Stimulated activated CD4-positive, alpha-beta T cell treated with anti-CD3 and anti-CD28 coated beads, Interleukin-4, amount 100 ng/mL, for 48 hours (primary cell): ENCODE data around the gene SCUBE1.

ENCODE experiments used
- DNase-seq, 2 donors: peaks; one replicate each; pipeline ENCODE4 v3.0.0-alpha.2; 2020; ENCODE audit warnings: low read depth in 2 of 2

Gene SCUBE1

DNA sequence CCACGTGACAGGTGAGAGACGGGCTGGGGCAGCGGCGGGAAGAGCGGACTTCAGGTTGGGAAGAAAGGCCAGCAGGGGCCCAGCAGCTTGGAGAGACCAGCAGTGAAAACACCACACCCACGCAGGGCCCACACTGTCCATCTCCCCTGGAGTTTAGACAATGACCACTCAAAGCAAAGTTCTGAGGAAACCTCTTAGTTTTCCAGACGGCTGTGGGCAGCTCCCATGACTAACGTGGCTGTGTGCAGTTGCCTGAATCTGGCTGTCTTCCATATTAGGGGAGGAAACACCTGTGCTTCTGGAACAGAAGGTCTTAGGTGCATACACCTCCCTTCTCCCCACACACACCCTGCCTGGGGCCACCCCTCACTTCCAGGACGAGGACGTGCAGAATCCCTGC lies 85.6 kb downstream of the SCUBE1 start:
- DNase-seq, result no peak

DNA sequence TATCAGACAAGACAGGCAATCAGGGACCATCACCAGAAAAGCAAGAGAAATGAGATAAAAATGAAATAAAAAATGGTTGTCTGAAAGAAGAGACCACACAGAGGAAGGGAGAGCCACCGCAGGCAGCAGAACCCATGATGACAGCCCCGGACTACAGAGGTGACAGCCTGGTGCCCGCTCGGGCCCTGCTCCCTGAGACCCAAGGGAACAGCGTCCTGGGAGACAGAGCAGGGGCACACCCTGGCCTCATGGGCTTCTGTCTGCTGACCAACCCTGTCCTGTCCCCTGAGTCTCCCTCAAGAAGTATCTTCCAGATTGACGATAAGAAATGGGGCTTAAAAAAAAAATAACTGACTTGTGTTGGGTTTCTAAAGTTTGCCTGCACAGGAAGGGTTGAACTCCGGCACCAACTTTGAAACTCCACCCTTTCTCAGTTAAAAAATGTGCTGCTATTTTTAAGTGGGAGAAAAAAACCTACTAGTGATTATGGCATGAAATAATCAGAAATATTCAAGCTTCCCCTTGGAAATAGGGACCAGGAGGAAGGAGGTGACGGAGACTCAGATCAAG lies 86.1 kb downstream of the SCUBE1 start:
- DNase-seq, result no peak

DNA sequence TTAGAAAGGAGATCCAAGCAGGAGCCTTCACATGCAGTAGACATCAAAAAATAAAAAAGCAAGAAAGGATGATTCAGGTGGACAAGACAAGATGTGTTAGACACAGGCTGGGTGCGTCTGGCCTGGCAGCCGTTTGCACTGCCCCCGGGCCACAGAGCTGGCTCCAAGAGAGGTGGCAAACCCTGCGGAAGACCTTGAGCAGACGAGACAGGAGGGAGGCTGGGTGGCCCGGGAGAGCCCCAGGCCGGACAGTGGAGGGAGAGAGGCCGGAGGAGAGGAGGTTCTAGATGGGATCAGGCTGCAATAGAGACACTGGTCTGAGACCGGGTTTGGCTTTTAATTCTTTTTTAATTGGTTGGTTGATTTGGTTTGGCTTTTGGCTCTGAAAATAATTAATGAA lies 86.6 kb downstream of the SCUBE1 start:
- DNase-seq, result no peak

DNA sequence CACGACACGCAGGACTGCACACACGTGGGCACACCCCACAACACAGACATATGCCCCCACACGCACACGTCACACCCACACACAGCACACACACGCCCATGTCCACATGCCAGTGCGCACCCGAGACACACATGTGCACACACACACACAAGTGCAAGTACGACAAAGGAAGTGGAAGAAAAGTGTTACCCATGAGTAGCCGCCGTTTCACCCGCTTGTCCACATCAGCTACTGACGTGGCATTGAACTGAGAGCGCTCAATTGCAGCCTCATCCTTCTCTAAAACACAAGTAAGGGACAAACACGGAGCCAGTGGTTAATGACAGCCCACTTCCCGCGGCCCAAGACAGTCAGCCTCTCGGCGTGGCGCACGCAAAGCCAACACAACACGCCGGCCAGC lies 87.9 kb downstream of the SCUBE1 start:
- no peak for DNase-seq

DNA sequence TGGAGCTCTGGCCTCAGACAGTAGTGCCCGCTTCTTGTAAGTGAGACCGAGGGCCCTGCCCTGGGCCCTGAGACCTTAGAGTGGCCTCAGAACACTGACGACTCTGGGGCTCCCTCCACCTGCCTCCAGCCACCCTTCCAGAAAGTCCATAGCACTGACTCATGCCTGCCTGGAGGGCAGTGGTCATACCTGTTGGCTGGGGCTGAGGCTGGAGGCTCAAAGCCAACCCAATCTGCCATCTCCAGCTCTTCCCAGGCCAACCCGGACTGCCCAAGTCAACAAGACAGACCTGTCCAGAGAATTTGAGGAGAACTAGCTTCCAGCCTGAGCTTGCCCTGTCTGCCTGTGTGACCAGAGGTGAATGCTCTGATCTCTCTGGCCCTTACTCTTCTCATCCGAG lies 89.3 kb downstream of the SCUBE1 start:
- DNase-seq, result no peak

DNA sequence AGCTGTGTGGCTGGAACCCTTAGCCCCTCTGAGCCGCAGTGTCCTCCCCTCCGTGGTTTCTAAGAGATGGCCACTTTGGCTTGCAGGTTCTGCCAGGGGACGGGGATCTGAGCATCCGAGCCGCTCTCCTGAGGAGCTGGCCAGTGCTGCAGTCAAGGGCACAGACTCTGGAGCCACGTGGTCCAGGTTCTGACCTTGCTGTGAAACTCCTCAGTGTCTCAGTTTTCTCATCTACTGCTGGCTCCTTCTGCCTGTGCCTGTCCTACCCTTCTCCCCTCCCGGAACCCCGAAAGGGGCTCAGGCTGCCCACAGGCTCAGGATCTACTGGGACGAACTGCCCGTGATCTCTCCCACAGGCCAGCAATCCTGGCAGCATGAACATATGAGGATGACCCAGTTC lies 90.9 kb downstream of the SCUBE1 start:
- no peak for DNase-seq

DNA sequence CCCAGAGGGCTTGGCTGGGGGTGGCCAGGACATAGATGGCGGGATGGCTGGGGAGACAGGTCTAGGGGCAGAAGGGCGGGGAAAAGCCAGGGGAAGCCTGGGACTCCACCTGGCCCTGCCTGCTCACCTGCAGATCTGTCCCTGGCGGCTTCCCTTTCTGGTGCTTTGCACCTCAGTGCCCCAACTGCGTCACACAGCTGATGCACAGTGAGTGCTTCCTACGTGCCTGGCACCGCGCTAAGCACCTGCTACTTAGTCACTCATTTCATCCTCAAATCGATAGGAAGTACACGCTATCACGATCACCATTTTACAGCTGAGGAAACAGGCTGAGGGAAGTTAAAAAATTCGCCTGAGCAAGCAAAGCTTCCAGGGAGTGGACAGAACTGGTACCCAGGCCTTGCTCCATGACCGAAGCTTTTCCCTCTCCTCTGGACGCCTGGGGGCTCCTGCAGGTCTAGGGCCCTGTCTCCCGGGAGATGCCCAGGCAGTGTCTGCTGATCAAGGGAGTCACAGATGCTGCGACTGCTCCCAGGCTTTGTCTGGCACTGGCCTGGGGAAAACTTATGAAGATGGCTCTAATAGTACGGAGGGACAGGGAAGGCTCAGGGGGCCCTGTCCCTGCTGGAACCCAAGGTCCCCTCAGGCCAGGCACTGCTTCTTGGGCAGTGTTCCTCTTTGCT lies 93.2 kb downstream of the SCUBE1 start:
- no peak for DNase-seq

DNA sequence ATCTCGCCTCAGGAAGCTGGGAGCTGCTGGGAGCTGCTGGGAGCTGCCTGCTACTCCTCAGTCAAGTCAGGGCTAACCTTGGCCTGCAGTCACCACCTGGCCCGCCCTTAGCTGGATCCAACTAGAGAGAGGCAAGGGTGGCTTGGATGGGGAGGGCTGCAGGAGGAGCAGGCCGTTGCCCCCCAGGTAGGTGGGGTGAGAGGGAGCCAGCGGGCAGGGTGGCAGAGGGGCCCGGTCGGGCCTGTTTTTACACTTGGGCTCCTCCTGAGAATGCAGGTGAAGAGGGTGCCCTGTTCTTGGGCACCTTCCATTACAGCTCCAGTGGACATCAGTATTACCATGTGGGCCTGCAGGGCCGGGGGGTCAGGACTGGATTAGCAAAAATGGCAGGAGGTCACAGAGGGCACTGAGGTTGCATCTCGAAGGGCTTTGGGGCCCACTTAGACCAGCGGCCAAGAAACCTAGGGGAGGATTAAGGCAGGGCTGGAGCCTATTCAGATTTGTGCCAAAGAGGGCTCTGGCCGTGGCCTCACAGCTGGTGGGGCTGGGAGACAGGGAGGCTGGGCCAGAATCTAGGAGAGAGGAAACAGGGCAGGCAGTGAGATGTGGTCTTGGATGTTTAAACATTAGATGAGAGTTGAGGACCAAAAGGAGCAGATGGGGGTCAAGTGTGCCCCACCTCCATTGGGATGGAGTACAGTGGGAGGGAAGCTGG lies 95.5 kb downstream of the SCUBE1 start:
- DNase-seq, result no peak

DNA sequence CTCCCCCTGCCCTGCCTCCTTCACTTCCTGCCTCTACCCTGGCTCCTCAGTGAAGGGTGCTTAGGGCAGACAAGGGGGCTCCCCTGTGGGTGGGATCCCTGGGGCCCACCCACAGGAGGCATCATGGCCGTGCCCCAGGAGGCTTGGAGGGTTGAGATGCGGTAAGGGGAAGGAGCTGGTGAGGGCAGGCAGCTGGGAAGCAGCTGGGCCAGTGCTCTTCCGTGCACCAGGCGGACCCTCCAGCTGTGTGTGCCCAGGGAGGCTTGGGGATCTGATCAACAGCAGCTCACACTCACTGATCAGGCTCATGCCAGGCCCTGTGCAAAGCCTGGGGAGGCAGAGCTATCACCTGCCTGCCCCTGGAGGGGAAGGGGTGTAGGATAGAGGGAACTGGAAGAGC lies 97.0 kb downstream of the SCUBE1 start:
- DNase-seq, result no peak

DNA sequence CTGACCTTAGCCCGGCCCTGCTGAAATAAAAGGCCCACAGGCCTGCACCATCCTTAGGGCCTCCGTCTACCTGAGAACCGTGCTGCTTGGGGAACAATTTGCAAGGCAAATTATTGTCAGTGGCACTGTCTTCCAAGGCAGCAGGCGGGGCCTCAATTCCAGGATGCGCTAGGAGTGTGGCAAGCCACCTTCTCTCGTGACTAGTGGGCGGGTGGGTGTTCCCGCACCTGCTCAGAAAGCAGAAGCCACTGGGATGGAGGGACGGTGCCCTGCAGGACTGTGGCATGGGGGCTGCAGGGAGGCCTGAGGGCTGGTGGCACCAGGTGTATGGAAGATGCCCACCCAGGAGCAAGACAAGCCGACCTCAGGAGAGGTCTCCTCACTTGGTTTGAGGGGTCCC lies 97.5 kb downstream of the SCUBE1 start:
- DNase-seq, result no peak

DNA sequence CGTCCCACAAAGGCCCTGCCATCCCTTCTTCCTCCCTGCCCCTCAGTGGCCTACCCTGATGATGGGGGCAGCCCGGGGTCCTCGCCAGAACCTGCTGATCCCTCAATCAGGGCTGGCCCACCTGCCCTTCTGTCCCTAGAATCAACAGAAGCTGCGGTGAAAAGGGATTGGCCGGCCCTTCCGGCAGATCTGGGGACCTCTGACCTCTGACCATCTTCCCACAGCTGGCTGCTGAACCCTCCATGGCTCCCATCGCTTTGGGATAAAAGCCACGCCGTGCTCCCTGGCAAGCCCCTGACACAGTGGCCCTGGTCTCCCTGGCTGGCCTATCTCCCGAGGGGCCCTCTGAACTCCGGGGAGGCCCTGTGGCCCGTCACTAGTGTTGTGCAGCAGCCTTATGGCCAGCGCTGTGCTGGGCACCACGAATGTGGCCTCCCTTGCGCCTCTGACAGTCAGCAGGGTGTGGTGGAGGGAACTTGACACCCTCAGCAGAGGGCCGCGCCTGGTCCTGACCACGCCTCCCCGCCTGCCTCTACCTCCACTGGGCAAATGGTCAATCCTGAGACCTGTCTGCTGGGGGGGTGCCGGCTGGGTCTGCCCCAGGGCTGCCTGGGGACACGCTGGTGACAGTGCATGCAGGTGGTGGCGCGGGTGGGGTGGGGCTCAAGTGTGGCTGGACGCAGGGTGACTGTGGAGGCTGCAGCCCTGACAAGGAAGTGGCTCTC lies 98.2 kb downstream of the SCUBE1 start:
- DNase-seq, result no peak

DNA sequence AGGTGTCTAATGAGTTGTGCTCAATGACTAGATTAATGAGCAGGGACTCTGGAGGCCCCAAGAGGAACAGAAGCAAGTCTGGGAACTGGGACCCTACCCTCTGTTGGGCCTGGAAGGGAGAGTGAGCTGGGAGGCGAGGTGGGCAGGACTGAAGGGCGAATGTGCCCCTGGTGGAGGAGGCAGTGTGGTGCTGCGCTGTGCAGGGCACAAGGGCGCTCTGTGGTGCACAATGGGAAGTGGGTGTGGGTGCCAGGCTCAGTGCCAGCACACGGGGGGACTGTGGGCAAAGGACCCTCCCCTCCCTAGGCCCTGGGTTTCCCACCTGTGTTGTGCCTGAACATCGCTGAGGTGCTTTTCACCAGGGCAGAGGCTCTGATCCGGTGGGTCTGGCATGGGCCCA lies 98.8 kb downstream of the SCUBE1 start:
- no peak for DNase-seq

DNA sequence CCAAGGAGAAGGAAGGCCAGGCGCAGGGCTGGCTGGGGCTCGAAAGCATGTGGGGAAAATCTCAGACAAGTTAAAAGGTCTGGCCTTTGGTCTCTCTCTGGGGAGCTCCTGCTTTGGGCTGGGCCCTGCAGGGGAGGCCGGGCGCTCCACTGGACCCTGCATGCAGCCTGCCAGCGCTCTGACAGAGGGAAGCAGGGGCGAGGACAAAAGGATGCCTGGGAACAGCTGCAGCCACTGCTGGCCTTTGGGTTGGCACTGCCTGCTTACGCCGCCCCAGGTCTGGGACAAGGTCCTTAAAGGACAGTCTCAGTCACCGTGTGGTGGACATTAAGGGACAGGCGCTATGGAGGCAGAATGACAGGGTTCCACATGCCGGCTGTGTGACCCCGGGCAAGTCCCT lies 99.8 kb downstream of the SCUBE1 start:
- no peak for DNase-seq

DNA sequence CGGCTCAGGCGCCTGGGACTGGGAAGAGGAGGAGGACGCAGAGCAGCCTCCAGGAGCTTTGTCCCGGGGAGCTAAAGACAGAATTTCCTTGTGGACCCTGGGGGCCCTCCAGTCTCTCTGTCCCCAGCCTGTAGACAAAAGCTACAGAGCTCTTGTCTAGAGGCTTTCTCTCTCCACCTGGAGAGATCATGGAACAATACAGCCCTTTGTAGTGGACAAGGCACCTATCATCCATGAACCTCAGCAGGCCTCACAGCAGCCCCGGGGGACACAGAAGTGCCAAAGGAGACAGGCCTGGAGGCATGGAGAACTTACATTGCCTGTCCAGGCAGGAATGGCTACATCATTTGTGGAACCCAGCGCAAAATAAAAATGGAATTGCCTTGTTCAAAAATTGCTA lies 100.5 kb downstream of the SCUBE1 start:
- no peak for DNase-seq

DNA sequence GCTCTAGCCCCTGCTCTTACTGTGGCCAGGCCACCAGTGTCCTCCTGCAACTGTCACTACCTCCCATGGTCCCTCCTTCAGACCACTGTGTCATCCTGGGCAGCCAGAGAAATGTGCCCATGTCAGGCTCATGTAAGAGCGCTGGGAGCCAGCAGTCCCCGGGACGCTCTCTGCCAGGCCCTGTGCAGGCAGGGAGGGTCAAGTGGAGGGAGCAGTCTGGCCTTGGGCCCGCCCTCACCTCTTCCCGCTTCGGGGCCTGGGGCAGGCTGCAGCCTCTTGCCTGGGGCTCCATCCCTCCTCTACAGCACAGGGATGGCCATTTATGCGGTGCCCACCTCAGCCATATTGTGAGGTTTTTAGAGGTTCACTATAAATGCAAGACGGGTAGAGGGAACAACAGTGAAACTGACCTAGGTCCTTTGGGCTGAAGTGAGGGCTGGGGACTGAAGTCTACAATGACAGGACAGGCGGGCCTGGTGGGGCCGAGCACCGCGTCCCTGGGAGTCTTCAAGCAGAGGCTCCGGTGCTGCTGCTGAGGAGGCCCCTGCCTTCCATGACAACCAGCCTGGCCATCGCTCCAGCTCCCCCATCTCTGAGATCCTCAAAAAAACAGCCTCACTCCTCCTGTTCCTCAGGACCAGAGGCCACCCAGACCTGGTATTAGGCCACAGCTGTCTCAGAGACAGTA lies 101.3 kb downstream of the SCUBE1 start:
- no peak for DNase-seq

DNA sequence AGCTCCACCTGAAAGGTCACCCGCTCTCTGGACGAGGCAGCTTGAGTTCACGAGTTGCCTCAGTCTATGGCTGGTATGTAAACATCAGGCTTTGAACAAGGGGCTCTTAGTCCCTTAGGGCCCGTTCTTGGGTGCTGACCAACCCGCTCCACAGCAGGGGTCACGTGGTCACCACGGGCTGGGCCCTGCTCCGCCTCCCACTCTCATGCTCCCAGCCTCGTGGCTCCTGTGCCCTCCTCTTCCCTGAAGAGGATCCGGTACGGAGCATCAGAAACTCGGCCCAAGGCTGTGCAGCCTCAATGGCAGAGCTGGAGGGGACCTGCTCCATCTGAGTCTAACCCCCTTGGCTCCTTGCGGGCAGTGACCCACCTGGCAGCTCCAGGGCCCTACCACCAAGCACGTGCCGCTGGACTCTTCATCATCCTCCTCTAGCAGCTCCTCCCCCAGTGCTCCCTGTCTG lies 102.0 kb downstream of the SCUBE1 start:
- no peak for DNase-seq

DNA sequence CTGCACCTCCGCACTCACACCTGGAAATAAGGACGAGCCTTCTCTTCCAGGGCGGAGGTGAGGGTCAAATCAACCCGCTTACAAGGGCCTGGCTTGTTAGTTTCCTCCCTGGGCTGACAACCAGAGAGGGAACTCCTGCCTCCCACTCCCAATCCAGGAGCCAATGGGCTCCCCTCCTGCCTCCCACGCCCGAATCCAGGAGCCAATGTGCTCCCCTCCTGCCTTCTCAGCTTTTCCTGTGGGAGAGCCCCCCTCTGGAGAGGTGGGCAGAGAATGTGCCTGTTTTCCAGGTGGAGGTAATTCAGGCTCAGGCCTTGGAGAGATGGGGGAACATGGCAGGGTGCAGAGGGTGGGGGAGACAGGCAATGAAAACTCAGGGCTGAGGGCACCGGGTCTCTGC lies 102.6 kb downstream of the SCUBE1 start:
- DNase-seq, result no peak

DNA sequence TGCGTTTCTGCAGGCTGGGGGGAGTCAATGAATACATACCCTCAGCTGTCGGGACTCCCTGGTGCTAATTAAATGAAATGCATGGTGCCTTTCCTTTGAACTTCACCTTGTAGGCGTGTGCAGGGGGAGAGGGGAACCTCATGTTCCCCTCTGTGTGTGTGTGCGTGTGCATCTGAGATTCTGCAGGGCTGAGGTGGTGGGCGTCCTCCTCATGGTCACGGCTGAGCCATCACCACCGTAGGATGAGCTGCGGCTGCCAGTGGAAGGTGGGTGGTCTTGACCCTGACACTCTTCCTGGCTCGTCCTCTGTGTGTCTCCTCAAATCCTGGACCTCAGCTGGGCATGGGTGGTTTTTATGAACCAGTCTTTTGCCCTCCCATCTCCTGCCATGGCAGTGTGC lies 103.2 kb downstream of the SCUBE1 start:
- no peak for DNase-seq

DNA sequence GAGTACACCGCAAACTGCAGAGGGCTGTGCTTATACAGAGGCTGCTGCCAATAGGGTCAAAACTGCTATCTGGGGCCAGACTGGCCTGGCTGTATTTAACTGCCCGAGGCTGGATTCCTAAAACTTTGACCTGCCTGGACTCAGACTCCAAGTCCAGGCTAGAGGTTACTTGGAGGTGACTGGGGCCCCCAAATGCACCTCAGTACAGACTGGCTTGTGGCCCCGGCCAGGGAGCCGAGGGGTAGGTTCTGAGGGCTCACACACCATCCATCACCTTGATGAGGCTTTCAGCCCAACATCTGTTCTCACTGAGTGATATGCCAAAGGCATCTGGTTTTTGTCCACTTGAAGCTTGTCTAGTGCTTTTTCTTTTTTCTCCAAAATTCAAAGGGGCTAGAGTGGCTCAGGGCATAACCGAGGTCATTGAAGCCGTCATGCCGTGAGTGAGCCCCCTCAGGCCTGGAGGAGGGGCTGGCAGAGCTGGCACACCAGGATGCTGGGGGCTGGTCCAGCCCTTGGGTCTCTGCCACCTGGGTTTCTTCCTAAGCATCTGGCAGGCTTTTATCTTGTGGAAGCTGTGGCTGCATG lies 103.9 kb downstream of the SCUBE1 start:
- DNase-seq, result no peak

DNA sequence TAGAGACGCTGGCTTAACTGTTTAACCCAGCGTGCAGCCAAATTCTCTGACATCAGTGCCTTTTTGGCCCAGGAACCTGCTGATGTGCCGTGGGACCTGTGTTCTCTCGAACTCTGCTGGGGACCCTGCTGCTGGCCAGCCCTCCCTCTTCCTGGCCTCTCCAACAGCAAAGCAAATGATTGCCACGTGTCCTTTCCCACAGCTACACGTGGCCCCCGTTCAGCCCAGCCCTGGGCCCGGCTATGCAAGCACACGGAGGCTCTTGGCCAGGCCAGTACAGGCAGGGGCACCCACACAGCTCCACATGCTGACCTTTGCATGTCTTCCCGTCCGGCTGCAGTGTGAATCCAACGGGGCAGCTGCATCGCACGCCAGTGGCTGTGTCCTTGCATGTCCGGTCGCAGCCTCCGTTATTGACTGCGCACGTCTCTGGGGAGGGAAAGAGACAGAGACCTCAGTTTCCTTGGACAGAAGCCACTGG lies 104.6 kb downstream of the SCUBE1 start:
- no peak for DNase-seq

DNA sequence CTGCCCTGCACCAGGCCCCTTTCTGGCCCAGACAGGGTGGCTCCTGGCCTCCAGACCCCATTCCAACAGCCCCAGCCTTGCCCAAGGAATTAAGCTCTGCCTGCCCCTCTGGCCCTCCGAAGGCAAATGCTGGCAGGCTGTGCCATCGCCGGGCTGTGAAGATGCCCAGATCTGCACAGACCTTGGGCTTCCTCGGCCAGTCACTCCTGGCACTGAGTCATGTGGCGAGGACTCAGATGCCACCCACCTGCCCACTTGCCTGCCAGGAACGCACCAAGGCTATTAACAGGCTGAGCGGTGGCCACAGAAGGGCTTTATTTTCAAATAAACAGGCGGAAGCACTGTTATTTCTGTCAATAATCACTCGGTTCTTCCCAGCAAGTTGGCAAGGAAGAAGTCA lies 105.9 kb downstream of the SCUBE1 start:
- no peak for DNase-seq
